Activated naive CD4-positive, alpha-beta T cell treated with anti-CD3 and anti-CD28 coated beads for 36 hours (primary cell): ENCODE measurements around the gene GTF2H4. TPM values are rescaled to one million over a fixed set of nuclear protein-coding genes. Genes with fewer than 3 reads are reported as not detected.
"Not testable (repeated sequence)": the region's sequence is repeated elsewhere in the genome, so short reads cannot be mapped to it uniquely, and the experiment has no call there.

Source experiments
- CTCF ChIA-PET: fragments of 350-600 bp; sonication (Branson Sonifier 250); formaldehyde crosslinking; loops from one replicate; lab custom pipeline; 2021; ENCODE audit warnings: antibody characterized with exemption; lab: Charles Lee
- DNase-seq: peaks from one replicate; pipeline ENCODE4 v3.0.0-alpha.2; 2020
- H3K27ac Mint-ChIP-seq: one replicate; pipeline ENCODE4 v1.8.0; 2021; ENCODE audit warnings: mild to moderate bottlenecking, mixed read lengths
- H3K27me3 Mint-ChIP-seq: one replicate; pipeline ENCODE4 v1.8.0; 2021; ENCODE audit warnings: low read depth, mixed read lengths
- H3K36me3 Mint-ChIP-seq: one replicate; pipeline ENCODE4 v1.8.0; 2021; ENCODE audit warnings: low read depth, mixed read lengths
- H3K4me1 Mint-ChIP-seq: one replicate; pipeline ENCODE4 v1.8.0; 2021; ENCODE audit warnings: low read depth, mixed read lengths
- H3K4me3 Mint-ChIP-seq: one replicate; pipeline ENCODE4 v1.8.0; 2021; ENCODE audit warnings: mild to moderate bottlenecking, moderate library complexity, mixed read lengths
- H3K9me3 Mint-ChIP-seq: one replicate; pipeline ENCODE4 v1.8.0; 2021; ENCODE audit warnings: mixed read lengths
- intact Hi-C: fragments of 100-400 bp; cut with micrococcal nuclease; formaldehyde crosslinking; loops from one replicate; pipeline ENCODE4 v1.15.1; 2023
- total RNA-seq, 2 experiments: library from RNA; stranded (reverse); gene quantifications; one replicate each; pipeline ENCODE4 v1.2.3, GENCODE V29; 2021

Gene GTF2H4
- total RNA-seq, result 10 to 100 TPM; 33.3 to 42.4 TPM

DNA sequence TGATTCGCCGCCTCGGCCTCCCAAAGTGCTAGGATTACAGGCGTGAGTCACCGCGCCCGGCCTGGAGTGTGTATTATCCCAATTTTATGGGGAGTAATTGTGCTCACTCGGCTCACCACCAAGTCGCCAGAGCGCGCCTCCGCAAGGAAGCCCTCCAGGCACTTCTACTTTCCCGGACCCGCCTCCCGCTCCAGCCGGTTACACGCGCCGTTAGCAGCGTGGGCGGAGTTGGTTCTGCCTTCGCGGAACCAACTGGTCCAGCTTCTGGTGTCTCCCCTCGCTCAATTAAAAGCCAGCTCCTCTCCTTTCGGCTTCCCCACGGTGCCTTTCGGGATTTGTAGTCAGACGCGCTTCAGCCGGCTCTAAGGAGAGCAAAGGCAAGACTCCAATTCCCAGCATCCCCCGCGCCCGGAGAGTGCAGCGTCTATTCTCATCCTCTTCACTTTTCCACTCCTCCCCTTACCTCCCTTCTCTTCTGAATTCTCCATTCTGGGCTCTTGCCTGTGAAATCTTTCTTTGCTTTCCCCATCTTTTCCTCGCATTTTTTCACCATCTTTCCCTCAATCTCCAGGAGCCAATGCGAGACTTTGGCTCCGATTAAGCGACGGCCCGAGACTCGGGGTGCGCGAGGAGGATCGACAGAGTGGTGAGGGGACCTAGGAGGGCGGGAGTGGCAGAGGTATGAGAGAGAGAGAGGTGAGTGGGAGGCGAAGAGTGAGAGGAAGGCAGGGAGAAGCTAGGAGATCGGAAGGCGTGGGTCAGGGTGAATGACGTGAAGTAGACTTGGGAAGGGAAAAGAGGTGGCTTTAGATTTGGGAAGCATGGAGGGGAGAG lies at the start of gene GTF2H4:
Gene GTF2H4, plus strand, starts transcription at position 450 of the 834 bp plus-strand sequence.
- H3K4me3 Mint-ChIP-seq, result peak within 1 kb of the TSS; percentile 99
- H3K4me1 Mint-ChIP-seq, result peaks cover 17% of the 10 kb centered on the region
- CTCF ChIA-PET, result interaction anchor here (1.2 to 1.4 kb wide), 2 partner anchors 79 to 172 kb away, joined by 4 read pairs; no protein-coding TSS in a partner anchor
- intact Hi-C loops, result loop anchor here (1.0 to 2.0 kb wide), 3 partner anchors 23 to 291 kb away; partner anchors contain the start of genes DDR1, MDC1, MRPS18B and PPP1R10
- H3K9me3 Mint-ChIP-seq, result no peaks in the 10 kb centered on the region
- H3K27ac Mint-ChIP-seq, result peak within 1 kb of the TSS; percentile 78
- H3K36me3 Mint-ChIP-seq, result peaks cover 13% of the 10 kb centered on the region
- peak; percentile 98 for DNase-seq
- no peaks in the 10 kb centered on the region for H3K27me3 Mint-ChIP-seq

DNA sequence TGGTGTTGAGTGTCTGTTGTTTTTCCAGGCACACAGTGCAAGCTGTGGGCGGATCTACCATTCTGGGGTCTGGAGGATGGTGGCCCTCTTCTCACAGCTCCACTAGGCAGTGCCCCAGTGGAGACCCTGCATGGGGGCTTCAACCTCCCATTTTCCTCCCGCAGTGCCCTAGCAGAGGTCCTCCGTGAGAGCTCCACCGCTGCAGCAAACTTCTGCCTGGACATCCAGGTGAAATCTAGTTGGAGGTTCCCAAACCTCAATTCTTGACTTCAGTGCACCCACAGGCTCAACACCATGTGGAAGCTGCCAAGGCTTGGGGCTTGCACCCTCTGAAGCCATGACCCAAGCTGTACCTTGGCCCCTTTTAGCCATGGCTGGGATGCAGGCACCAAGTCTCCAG lies 48.3 kb upstream of the GTF2H4 start:
- H3K27ac Mint-ChIP-seq, intact Hi-C loops, DNase-seq, H3K4me3 Mint-ChIP-seq, H3K27me3 Mint-ChIP-seq: not testable (repeated sequence)
- Mint-ChIP-seq H3K36me3 (peaks cover 13% of the 10 kb centered on the region), H3K9me3 (peaks cover 25% of the 10 kb centered on the region), H3K4me1 (peaks cover 11% of the 10 kb centered on the region)
- CTCF ChIA-PET, result interaction anchor here (0.6 kb wide), 1 partner anchor 35 kb away, joined by 3 read pairs; no protein-coding TSS in a partner anchor

DNA sequence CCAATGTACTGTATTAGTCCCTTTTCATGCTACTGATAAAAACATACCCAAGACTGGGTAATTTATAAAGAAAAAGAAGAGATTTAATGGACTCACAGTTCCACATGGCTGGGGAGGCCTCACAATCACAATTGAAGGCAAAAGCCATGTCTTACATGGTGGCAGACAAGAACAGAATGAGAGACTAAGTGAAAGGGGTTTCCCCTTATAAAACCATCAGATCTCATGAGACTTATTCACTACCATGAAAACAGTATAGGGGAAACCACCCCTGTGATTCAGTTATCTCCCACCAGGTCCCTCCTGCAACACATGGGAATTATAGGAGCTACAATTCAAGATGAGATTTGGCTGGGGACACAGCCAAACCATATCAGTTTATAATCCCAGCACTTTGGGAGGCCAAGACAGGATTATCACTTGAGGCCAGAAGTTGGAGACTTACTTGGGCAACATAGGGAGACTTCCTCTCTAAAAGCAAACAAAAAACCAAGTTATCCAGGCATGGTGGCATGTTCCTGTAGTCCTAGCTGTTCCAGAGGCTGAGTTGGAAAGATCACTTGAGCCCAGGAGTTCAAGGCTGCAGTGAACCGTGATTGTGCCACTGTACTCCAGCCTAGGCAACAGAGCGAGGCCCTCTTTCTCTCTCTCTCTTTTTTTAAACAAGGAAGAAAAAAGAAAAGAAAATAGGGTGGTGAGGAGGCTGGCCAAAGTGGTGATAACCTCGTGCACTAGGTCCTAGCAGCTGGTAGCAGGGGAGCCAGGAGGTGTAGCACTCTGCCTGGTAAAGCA lies 46.6 kb upstream of the GTF2H4 start:
- Mint-ChIP-seq H3K9me3 (peaks cover 25% of the 10 kb centered on the region), H3K27ac (no peak overlapping the region), H3K36me3 (peaks cover 13% of the 10 kb centered on the region), H3K4me3 (no peak overlapping the region), H3K27me3 (no peaks in the 10 kb centered on the region), H3K4me1 (peaks cover 11% of the 10 kb centered on the region)
- DNase-seq, result peak; percentile 23
- CTCF ChIA-PET, result no interaction called here
- intact Hi-C loops, result loop anchor here (1.0 kb wide), 1 partner anchor 10 kb away; no protein-coding TSS in a partner anchor

DNA sequence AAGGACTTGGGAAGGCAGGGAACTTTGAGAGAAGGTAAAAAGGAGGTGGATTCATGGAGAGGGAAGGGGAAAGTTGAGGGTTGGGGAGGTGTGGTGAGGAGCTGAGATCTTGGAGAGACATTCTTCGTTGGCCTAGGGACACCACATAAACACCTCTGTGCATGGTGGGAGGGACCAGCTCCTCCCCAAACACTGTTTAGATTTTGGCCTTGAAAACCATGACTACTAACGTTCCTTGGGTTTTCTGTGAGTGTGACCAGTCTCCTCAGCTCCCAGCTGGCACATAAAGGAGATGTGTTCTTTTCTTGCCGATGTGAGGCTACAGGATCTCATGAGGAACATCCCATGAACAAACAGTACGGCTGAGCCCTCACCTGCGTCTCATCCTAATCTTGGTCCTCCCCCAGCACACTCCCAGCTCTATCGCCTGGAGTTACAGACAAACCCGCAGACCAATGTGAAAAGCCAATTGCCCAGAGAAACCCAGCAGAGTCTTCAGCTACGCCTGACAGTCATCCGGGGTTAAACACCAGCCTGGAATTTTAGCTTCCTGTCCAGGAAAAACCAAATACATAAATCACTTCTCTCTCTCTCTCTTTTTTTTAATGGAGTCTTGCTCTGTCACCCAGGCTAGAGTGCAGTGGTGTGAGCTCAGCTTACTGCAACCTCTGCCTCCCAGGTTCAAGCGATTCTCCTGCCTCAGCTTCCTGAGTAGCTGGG lies 45.7 kb upstream of the GTF2H4 start:
- Mint-ChIP-seq H3K27ac (no peak overlapping the region), H3K27me3 (no peaks in the 10 kb centered on the region), H3K4me3 (no peak overlapping the region), H3K9me3 (peaks cover 25% of the 10 kb centered on the region), H3K4me1 (peaks cover 11% of the 10 kb centered on the region), H3K36me3 (peaks cover 13% of the 10 kb centered on the region)
- intact Hi-C loops, result no loop called here
- no peak for DNase-seq
- CTCF ChIA-PET, result no interaction called here

DNA sequence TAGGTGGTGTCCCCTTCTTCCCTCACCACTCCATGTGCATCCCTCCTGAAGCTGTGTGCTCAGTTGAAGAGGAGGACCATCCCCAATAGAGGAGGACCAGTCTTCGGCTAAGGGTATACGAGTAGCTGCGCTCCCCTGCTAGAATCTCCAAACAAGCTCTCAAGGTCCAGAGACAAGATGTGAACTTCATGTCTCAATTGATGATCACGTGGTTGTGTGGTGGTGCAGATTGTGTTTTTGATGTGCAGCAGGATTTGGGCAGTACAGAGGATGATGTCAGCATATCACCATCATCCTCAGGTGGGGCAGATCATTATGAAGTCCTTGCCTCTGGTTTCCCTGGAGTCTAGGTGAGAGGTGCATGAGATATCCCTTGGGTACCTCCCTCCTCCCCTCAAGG lies 43.7 kb upstream of the GTF2H4 start:
- no peaks in the 10 kb centered on the region for H3K27me3 Mint-ChIP-seq
- no peak overlapping the region for H3K4me3 Mint-ChIP-seq
- peaks cover 24% of the 10 kb centered on the region for H3K9me3 Mint-ChIP-seq
- peaks cover 11% of the 10 kb centered on the region for H3K4me1 Mint-ChIP-seq
- intact Hi-C loops, result no loop called here
- H3K27ac Mint-ChIP-seq, result no peak overlapping the region
- peaks cover 10% of the 10 kb centered on the region for H3K36me3 Mint-ChIP-seq
- DNase-seq, result no peak
- CTCF ChIA-PET, result no interaction called here

DNA sequence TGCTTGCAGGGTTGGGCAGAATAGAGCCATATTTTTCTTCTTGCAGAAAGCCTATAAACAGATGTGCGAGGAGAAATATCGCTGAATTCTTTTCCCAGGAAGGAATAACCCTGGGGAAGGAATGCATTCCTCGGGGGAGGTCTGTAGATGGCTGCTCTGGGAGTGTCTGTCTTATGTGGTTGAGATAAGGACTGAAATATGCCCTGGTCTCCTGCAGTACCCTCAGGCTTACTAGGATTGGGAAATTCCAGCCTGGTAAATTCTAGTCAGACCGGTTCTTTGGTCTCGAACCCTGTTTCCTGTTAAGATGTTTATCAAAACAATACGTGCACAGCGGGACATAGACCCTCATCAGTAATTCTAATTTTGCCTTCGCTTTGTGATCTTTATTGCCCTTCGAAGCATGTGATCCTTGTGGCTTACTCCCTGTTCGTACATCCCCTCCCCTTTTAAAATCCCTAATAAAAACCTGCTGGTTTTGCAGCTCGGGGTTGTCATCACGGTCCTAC lies 38.7 kb upstream of the GTF2H4 start:
- H3K36me3 Mint-ChIP-seq, result peaks cover 12% of the 10 kb centered on the region
- H3K27me3 Mint-ChIP-seq, H3K4me3 Mint-ChIP-seq, DNase-seq, intact Hi-C loops, CTCF ChIA-PET: not testable (repeated sequence)
- peaks cover 26% of the 10 kb centered on the region for H3K4me1 Mint-ChIP-seq
- peaks cover 25% of the 10 kb centered on the region for H3K9me3 Mint-ChIP-seq
- peak overlapping the region; percentile 7 for H3K27ac Mint-ChIP-seq

DNA sequence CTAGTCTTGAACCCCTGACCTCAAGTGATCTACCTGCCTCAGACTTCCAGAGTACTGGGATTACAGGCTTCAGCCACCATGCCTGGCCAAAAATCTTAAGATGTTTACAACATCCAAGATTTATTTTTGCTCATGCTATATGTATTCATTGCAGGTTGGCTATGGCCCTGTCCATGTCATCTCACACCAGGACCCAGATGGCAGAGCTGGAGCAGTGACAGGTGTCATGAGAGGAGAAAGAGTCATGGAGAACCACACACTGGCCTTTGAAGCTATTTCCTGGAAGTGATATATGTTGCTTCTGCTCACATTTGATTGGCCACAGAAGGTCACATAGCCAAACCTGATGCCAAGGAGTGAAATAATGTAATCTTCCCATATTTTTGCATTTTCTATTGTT lies 37.5 kb upstream of the GTF2H4 start:
- Mint-ChIP-seq H3K4me1 (peaks cover 26% of the 10 kb centered on the region), H3K27ac (peak overlapping the region; percentile 90), H3K4me3 (no peak overlapping the region), H3K27me3 (no peaks in the 10 kb centered on the region), H3K36me3 (peaks cover 12% of the 10 kb centered on the region), H3K9me3 (peaks cover 25% of the 10 kb centered on the region)
- CTCF ChIA-PET, result interaction anchor here (1.2 kb wide), 1 partner anchor 98 kb away, joined by 3 read pairs; no protein-coding TSS in a partner anchor
- peak; percentile 41 for DNase-seq
- intact Hi-C loops, result no loop called here

DNA sequence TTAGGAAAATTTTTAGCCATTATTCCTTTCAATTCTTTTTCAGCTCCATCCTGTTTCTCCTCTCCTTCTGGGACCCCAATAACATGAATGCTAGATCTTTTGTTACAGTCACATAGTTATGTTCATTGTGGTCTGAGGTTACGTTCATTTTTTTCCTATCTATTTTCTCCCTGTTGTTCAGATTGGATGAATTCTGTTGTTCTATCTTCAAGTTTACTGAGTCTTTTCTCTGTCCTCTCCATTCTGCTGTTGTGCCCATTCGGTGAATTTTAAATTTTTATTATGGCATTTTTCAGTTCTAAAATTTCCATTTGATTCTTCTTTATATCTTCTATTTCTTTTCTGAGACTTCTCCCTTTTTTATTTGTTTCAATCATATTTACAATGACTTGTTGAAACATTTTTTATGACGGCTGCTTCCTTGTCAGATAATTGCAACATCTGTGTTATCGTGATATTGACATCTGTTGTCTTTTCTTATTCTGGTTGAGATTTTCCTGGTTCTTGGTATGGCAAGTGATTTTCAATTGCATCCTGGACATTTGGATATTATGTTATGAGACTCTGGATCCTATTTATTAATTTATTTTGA lies 36.3 kb upstream of the GTF2H4 start:
- H3K36me3 Mint-ChIP-seq, result peaks cover 12% of the 10 kb centered on the region
- peak overlapping the region; percentile 90 for H3K27ac Mint-ChIP-seq
- peak overlapping the region; percentile 4 for H3K4me3 Mint-ChIP-seq
- DNase-seq, result no peak
- CTCF ChIA-PET, result no interaction called here
- intact Hi-C loops, result loop anchor here (1.0 kb wide), 1 partner anchor 10 kb away; no protein-coding TSS in a partner anchor
- no peaks in the 10 kb centered on the region for H3K27me3 Mint-ChIP-seq
- peaks cover 25% of the 10 kb centered on the region for H3K9me3 Mint-ChIP-seq
- peaks cover 34% of the 10 kb centered on the region for H3K4me1 Mint-ChIP-seq

DNA sequence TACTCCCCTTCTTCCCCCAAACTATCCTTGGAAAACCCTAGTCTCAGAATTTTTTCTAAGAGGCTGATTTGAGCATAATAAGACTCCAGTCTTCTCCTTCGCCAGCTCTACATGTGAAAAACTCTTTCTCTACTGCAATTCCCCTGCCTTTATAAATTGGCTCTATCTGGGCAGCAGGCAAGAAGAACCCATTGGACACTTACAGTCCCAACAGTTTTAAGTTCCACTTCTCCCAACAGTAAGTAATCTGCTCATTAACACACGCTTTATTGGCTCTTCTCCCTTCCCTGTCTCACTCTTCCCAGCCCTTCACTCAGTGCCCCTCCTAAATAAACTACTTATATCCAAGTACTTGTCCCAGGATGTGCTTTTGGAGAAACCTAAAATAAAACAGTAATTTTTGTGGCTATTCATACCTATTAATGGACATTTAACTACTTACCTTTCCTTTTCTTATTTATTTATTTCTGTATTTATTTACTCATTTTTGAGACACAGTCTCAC lies 34.8 kb upstream of the GTF2H4 start:
- H3K4me3 Mint-ChIP-seq, result no peak overlapping the region
- peaks cover 12% of the 10 kb centered on the region for H3K36me3 Mint-ChIP-seq
- H3K9me3 Mint-ChIP-seq, result peaks cover 25% of the 10 kb centered on the region
- intact Hi-C loops, result no loop called here
- no peak overlapping the region for H3K27ac Mint-ChIP-seq
- H3K4me1 Mint-ChIP-seq, result peaks cover 44% of the 10 kb centered on the region
- DNase-seq, result no peak
- H3K27me3 Mint-ChIP-seq, result no peaks in the 10 kb centered on the region
- CTCF ChIA-PET, result interaction anchor here (0.9 kb wide), 1 partner anchor 141 kb away, joined by 5 read pairs; no protein-coding TSS in a partner anchor

DNA sequence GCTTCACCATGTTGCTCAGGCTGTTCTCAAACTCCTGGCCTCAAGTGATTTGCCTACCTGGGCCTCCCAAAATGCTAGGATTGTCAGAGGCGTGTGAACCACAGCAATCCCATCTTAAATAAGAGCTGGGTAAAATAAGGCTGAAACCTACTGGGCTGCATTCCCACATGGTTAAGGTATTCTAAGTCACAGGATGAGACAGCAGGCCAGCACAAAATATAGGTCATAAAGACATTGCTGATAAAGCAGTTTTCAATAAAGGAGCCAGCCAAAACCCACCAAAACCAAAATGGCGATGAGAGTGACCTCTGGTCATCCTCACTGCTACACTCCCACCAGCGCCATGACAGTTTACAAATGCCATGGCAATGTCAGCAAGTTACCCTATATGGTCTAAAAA lies 34.2 kb upstream of the GTF2H4 start:
- H3K4me3 Mint-ChIP-seq, intact Hi-C loops, CTCF ChIA-PET, H3K27ac Mint-ChIP-seq, H3K27me3 Mint-ChIP-seq, DNase-seq: not testable (repeated sequence)
- peaks cover 12% of the 10 kb centered on the region for H3K36me3 Mint-ChIP-seq
- peaks cover 44% of the 10 kb centered on the region for H3K4me1 Mint-ChIP-seq
- H3K9me3 Mint-ChIP-seq, result peaks cover 25% of the 10 kb centered on the region
